ENCODE results near the gene TXNDC8. TPM values are rescaled to one million over a fixed set of nuclear protein-coding genes. Genes with fewer than 3 reads are reported as not detected.

TXNDC8 gene
- total and polyA plus RNA-seq, 8 donors: not detected

DNA sequence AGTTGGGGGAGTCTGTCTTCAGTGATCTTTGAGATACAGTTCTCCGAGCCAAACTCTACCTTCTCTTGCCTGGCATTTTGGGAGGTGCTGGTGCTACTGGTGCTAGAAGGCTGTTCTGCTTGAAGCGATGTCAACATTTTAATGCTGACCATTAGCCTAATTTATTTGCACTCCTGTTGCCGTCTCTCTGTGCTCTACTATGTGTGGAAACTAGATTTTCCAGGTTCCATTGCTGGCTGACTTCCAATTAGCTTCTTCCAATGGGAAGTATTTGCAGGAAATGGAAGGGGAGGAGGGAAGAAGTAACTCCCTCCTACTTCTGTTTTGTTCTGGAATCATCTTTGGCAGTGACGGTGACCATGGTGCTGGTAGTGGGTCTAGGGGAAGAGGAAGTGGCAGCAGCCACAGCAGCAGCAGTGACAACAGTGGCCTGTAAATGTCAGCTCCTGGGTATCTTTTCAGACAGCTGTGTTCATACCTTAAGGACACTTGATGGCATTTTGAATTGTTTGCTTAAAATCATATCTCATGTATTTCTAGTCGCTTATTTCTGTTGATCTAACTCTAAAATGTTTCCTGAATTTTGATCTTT lies 7.9 kb downstream of the TXNDC8 start:
- DNase-seq: peak in 1 of 2 donors; percentile 22
- Histone ChIP-seq H3K4me3 (no peak overlapping the region), H3K27me3 (no peaks in the 10 kb centered on the region), H3K36me3 (no peaks in the 10 kb centered on the region), H3K27ac (no peak overlapping the region), H3K4me1 (no peaks in the 10 kb centered on the region), H3K9me3 (peaks cover 0 to 6% (median 0%) of the 10 kb centered on the region in 4 donors)
- 47 to 60% (median 53%) methylated on average over 5 of the region's 5 CpGs for WGBS, 5 donors
- TF ChIP-seq, protein P1, sequence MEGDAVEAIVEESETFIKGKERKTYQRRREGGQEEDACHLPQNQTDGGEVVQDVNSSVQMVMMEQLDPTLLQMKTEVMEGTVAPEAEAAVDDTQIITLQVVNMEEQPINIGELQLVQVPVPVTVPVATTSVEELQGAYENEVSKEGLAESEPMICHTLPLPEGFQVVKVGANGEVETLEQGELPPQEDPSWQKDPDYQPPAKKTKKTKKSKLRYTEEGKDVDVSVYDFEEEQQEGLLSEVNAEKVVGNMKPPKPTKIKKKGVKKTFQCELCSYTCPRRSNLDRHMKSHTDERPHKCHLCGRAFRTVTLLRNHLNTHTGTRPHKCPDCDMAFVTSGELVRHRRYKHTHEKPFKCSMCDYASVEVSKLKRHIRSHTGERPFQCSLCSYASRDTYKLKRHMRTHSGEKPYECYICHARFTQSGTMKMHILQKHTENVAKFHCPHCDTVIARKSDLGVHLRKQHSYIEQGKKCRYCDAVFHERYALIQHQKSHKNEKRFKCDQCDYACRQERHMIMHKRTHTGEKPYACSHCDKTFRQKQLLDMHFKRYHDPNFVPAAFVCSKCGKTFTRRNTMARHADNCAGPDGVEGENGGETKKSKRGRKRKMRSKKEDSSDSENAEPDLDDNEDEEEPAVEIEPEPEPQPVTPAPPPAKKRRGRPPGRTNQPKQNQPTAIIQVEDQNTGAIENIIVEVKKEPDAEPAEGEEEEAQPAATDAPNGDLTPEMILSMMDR (IDR thresholded peaks at IDR 0.05): no peak
- TF ChIP-seq EP300 (IDR thresholded peaks at IDR 0.05) (no peak), POLR2AphosphoS5 (IDR thresholded peaks at IDR 0.05) (no peak), POLR2A (IDR thresholded peaks at IDR 0.05) (no peak)
- intact Hi-C loops (cut with DNase I; ENCODE audit: low total_unique reads): no loop called here

DNA sequence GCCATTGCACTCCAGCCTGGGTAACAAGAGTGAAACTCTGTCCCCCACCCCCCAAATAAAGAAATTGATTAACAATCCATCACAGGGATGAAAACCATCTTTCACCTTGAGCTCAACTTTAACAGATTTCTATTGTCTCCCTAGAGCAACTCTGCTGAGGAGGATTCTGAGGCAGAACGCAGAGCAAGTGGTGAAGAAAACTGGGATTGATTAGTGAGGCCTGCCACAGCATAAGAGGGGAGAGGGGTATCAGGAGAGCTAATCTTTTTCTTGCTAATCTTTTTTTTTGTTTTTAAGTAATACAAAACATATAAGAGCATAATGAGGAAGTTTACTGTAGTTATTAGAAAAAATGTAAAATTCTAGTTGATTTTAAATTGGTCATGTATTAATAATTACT lies 8.9 kb downstream of the TXNDC8 start:
- Histone ChIP-seq H3K4me1 (no peaks in the 10 kb centered on the region), H3K36me3 (no peaks in the 10 kb centered on the region), H3K27ac (no peak overlapping the region), H3K4me3 (no peak overlapping the region), H3K9me3 (peaks cover 0 to 6% (median 0%) of the 10 kb centered on the region in 4 donors), H3K27me3 (no peaks in the 10 kb centered on the region)
- DNase-seq: no peak
- 73 to 91% (median 84%) methylated on average over 1 of the region's 1 CpG for WGBS, 5 donors
- no peak for TF ChIP-seq POLR2A (IDR thresholded peaks at IDR 0.05)
- TF ChIP-seq EP300 (IDR thresholded peaks at IDR 0.05): no peak
- TF ChIP-seq, protein P1 (IDR thresholded peaks at IDR 0.05): no peak
- no peak for TF ChIP-seq POLR2AphosphoS5 (IDR thresholded peaks at IDR 0.05)
- intact Hi-C loops (cut with DNase I; ENCODE audit: low total_unique reads): no loop called here

GRCh38 chr9:110327716-110328115 lies 9.9 kb downstream of the TXNDC8 start:
- H3K27ac ChIP-seq: no peak overlapping the region
- 76 to 93% (median 89%) methylated on average over 1 of the region's 1 CpG for WGBS, 5 donors
- no peaks in the 10 kb centered on the region for H3K36me3 ChIP-seq
- peaks cover 0 to 6% (median 0%) of the 10 kb centered on the region in 4 donors for H3K9me3 ChIP-seq
- no peaks in the 10 kb centered on the region for H3K4me1 ChIP-seq
- TF ChIP-seq, protein P1 (IDR thresholded peaks at IDR 0.05): no peak
- TF ChIP-seq POLR2A (IDR thresholded peaks at IDR 0.05) (no peak), EP300 (IDR thresholded peaks at IDR 0.05) (no peak), POLR2AphosphoS5 (IDR thresholded peaks at IDR 0.05) (no peak)
- no peaks in the 10 kb centered on the region for H3K27me3 ChIP-seq
- DNase-seq: no peak
- intact Hi-C loops (cut with DNase I; ENCODE audit: low total_unique reads): no loop called here
- no peak overlapping the region for H3K4me3 ChIP-seq

- TF ChIP-seq POLR2AphosphoS5 (IDR thresholded peaks at IDR 0.05) (no peak), POLR2A (IDR thresholded peaks at IDR 0.05) (no peak), EP300 (IDR thresholded peaks at IDR 0.05) (no peak)
- TF ChIP-seq, protein P1 (IDR thresholded peaks at IDR 0.05): no peak
- H3K27ac ChIP-seq: no peak overlapping the region
- H3K27me3 ChIP-seq: no peaks in the 10 kb centered on the region
- intact Hi-C loops (cut with DNase I; ENCODE audit: low total_unique reads): no loop called here
- no peaks in the 10 kb centered on the region for H3K4me1 ChIP-seq
- no peak overlapping the region for H3K4me3 ChIP-seq
- H3K9me3 ChIP-seq: no peaks in the 10 kb centered on the region
- no peak for DNase-seq
- no peaks in the 10 kb centered on the region for H3K36me3 ChIP-seq
Observed at GRCh38 chr9:110323818-110324217, 13.8 kb downstream of the TXNDC8 start.

All from stomach (tissue), 9 donors.